Mesodermal cell (in vitro differentiated cells): ENCODE measurements around the gene C3orf22.

Experiments used
- H3K27ac ChIP-seq: 2 replicates; pipeline ENCODE4 v1.7.0; 2013; ENCODE audit warnings: mild to moderate bottlenecking, low read depth, low read length, moderate library complexity; ENCODE audit not compliant: severe bottlenecking
- H3K36me3 ChIP-seq: 2 replicates; pipeline ENCODE4 v1.7.1; 2013; ENCODE audit warnings: mild to moderate bottlenecking, low read length, moderate library complexity; ENCODE audit not compliant: control insufficient read depth, insufficient read depth
- H3K4me1 ChIP-seq: one replicate; pipeline ENCODE4 v1.7.1; 2013; ENCODE audit warnings: mild to moderate bottlenecking, low read length; ENCODE audit not compliant: insufficient read depth, control insufficient read depth, poor library complexity, severe bottlenecking
- H3K4me3 ChIP-seq: 2 replicates; pipeline ENCODE4 v1.7.0; 2013; ENCODE audit warnings: low read length, control low read depth, mild to moderate bottlenecking; ENCODE audit not compliant: insufficient read depth, poor library complexity, severe bottlenecking; ENCODE audit errors: extremely low read depth
- H3K9me3 ChIP-seq: 2 replicates; pipeline ENCODE4 v1.7.1; 2013; ENCODE audit warnings: mild to moderate bottlenecking, low read length, moderate library complexity; ENCODE audit not compliant: control insufficient read depth
- WGBS, 2 experiments: methylation state at CpG; one replicate each; pipeline ENCODE4 v1.1.5; 2013; ENCODE audit warnings: missing lambda C conversion rate in 2 of 2; ENCODE audit not compliant: insufficient coverage in 2 of 2; 5-methylcytosine and 5-hydroxymethylcytosine counted together

Gene C3orf22

DNA sequence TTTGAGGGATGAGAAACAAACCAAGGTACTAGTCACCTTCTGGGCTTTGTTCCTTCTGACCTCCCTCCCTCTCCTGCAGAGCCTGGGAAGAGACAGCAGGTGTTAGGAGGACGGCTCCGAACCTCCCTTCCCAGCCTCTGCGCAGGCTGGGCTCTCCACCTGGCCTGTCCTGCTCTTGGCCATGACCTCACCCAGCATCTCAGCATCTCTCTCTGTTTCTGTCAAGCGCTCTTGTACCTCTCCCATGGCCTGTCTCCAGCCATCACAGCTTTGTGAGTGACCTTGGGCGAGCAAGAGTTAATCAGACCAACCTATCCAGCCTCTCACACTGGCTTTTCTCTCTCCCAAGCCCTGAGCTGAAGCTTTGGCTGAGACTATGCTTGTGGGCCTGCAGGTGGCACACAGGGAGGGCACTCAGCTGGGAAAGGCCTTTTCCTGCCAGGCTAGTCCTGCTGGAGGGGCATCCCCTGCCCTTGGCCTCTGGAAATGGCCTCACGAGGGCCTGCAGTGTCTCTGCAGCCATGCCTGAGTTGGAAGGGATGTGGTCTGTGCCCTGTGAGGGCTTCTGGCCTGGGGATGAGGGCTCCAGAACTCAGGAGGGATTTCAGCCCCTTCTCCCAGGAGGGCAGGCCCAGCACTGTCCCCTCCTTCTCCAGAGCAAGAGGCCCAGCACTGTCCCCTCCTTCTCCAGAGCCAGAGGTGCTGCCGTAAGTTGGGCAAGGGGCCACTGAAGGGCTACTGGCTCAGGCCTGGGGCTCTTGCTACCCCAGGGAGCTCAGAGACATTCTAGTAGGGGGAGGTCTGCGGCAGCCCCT, 32.7 kb downstream of the C3orf22 start:
- 93 to 100% methylated on average over 4 to 7 of the region's 8 CpGs for WGBS, 2 experiments
- no peaks in the 10 kb centered on the region for H3K4me1 ChIP-seq
- no peaks in the 10 kb centered on the region for H3K36me3 ChIP-seq
- H3K4me3 ChIP-seq = no peak overlapping the region
- H3K9me3 ChIP-seq = no peaks in the 10 kb centered on the region
- H3K27ac ChIP-seq = no peak overlapping the region

GRCh38 chr3:126525091-126525852, 33.5 kb downstream of the C3orf22 start:
- WGBS, 2 experiments = 74 to 83% methylated on average over 6 to 7 of the region's 12 CpGs
- Histone ChIP-seq H3K36me3 (no peaks in the 10 kb centered on the region), H3K4me3 (no peak overlapping the region)

DNA sequence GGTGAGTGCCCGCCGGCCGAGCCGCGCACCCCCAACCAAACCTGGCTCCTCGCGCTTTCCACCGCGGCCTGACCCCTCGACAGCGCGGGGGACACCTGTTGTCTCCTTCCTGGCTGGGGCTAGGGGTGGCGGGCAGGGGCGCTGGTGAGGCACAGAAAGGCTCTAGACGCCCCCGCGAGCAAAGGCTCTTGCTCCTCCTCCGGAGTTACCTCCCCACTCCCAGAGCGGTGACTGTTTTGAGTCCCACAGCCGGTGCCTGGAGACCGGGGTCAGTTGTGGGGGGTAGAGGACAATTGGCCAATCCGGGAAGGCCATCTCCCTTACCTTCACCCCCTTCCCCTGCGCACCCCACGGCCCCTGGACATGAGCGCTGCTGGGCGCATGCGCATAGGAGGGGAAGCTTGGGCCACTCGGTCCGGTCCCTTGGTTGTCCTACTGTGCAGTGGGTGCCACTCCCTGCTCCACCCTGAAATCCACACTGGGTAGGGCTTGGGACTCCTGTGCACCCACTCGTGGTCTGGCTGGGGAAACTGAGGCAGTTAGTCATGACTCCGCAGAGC, 34.2 kb downstream of the C3orf22 start:
- Histone ChIP-seq H3K27ac (no peak overlapping the region), H3K9me3 (no peaks in the 10 kb centered on the region), H3K4me1 (no peaks in the 10 kb centered on the region), H3K4me3 (peak overlapping the region; percentile 33), H3K36me3 (no peaks in the 10 kb centered on the region)
- 19 to 20% methylated on average over 21 to 25 of the region's 31 CpGs for WGBS, 2 experiments

More at GRCh38 chr3:126525091-126525852, 33.5 kb downstream of the C3orf22 start:
- Histone ChIP-seq H3K9me3 (no peaks in the 10 kb centered on the region), H3K27ac (no peak overlapping the region), H3K4me1 (no peaks in the 10 kb centered on the region)

GRCh38 chr3:126523745-126524428, 34.8 kb downstream of the C3orf22 start, which contains the start of gene CHST13:
Gene CHST13 (plus strand): TSS chr3:126524155. CDS start chr3:126524333, 178 bp downstream.
- H3K36me3 ChIP-seq = no peaks in the 10 kb centered on the region
- H3K4me1 ChIP-seq = no peaks in the 10 kb centered on the region
- 9 to 10% methylated on average over 31 to 46 of the region's 56 CpGs for WGBS, 2 experiments
- H3K9me3 ChIP-seq = no peaks in the 10 kb centered on the region
- H3K27ac ChIP-seq = no peak within 1 kb of the TSS
- H3K4me3 ChIP-seq = peak within 1 kb of the TSS; percentile 33

- WGBS, 2 experiments = 2 to 6% methylated on average over 5 to 6 of the region's 6 CpGs
- Histone ChIP-seq H3K9me3 (no peaks in the 10 kb centered on the region), H3K4me3 (no peak overlapping the region), H3K27ac (no peak overlapping the region), H3K36me3 (no peaks in the 10 kb centered on the region), H3K4me1 (no peaks in the 10 kb centered on the region)
Measured at GRCh38 chr3:126522363-126522788, 36.4 kb downstream of the C3orf22 start.

DNA sequence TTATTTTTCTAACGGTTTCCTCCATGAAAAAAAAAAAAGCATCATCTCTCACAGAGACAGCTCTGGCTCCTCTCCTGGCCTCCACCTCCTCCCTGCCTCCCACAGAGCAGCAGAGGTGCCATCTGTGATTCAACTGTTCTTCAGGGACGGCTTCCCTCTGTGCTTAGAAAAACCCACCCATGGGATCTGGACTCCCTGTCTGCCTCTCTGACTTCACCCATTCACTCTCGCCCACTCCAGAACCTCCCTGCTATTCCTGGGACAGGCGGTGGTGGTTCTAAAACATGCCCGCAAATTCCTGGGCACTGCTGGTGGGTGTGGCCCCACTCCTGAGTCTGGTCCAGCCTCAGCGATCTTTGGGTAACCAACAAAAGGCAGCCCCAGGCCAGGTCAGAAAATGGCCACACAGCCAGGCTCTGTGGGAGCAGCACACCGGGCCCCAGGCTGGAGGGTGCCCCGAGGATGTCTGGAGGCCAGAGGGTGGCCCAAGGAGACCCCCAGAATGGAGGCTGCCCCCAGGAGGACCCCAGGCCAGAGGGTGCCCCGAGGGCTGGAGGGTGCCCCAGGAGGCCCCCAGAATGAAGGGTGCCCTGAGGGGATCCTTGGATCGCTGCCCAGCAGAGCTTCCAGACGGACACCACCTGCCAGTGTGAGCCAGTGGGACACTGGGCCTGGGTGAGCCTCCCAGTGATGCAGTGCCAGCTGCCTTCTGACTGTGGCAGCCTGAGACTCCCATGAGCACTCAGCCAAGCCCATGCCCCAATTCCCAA, 37.4 kb downstream of the C3orf22 start:
- Histone ChIP-seq H3K4me3 (no peak overlapping the region), H3K36me3 (no peaks in the 10 kb centered on the region), H3K9me3 (no peaks in the 10 kb centered on the region), H3K27ac (no peak overlapping the region), H3K4me1 (no peaks in the 10 kb centered on the region)
- 82 to 89% methylated on average over 11 of the region's 11 CpGs for WGBS, 2 experiments

DNA sequence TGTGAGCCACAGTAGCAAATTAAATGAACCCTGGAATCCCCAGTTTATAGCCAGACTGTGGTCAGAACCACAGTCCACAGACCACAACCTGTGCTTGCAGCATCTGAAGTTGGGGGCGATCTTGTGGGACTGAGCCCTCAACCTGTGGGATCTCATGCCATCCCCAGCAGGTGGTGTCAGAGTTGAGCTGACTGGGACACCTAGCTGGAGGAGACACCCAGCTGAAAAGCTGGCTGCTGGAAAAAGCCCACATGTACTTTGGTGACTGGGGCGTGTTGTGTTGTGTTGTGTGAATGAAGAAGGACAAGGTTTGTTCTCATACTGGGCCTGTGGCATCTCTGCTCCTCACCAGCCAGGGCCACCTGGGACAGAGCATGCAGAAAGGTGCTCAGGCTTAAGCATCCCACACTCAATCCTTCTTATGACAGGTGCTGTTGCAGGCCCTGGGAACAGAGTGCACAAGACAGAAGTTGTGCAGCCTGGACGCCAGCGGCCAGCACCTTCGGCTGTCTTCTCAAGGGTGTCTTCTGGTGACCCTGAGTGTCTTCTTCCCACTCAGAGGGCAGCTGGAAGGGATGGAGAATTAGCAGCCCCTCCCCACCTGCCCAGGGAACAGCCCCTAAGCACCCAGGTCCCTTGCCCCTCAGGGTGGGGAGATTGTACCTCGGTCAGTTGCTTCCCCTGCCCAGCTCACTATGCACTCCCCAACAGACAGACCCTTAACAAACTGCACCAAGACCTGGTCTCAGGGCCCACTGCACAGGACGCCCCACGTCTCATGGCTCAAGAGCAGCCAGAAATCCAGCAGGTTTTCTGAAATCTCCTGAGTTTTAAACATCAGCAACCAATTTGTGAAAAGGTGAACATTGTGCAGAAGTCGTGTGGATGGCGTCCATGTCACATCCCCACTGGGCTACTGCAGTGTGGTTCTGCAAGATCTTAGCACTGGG, 39.0 kb downstream of the C3orf22 start:
- no peak overlapping the region for H3K27ac ChIP-seq
- H3K9me3 ChIP-seq = no peaks in the 10 kb centered on the region
- H3K4me1 ChIP-seq = no peaks in the 10 kb centered on the region
- WGBS, 2 experiments = 94% methylated on average over 7 of the region's 10 CpGs
- no peak overlapping the region for H3K4me3 ChIP-seq
- H3K36me3 ChIP-seq = no peaks in the 10 kb centered on the region

DNA sequence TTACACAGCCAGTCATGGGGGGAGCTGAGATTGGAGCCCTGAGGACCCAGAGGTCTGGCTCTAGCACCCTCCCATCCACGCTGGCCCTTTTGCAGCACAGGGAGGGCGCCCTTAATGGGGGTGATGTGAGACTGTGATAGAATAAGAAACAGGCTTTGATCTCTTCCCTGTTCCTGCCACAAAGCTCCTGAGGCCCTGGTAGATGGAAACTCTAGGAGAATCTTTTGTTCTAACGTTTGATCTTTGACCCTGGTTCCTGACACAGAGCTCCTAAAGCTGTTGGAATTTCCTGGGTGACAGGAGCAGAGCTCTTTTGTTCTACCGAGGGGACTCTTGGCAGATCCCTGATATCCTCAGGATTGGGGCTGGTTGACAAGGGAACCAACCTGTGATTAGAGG, 40.0 kb downstream of the C3orf22 start:
- WGBS, 2 experiments = 26 to 35% methylated on average over 2 of the region's 4 CpGs
- Histone ChIP-seq H3K36me3 (no peaks in the 10 kb centered on the region), H3K4me1 (no peaks in the 10 kb centered on the region), H3K9me3 (no peaks in the 10 kb centered on the region), H3K27ac (no peak overlapping the region), H3K4me3 (no peak overlapping the region)

- no peak overlapping the region for H3K27ac ChIP-seq
- no peaks in the 10 kb centered on the region for H3K9me3 ChIP-seq
- H3K4me1 ChIP-seq = no peaks in the 10 kb centered on the region
- no peaks in the 10 kb centered on the region for H3K36me3 ChIP-seq
- 86 to 91% methylated on average over 13 to 14 of the region's 15 CpGs for WGBS, 2 experiments
- H3K4me3 ChIP-seq = no peak overlapping the region
Measured at GRCh38 chr3:126517986-126518778, 40.5 kb downstream of the C3orf22 start.
